ENCODE data around the gene SALL3. TPM values are rescaled to one million over a fixed set of nuclear protein-coding genes. Genes with fewer than 3 reads are reported as not detected.

Gene SALL3
- total and polyA plus RNA-seq, 2 of the 13 experiments (the other 11 are each of a cell fraction or from before 2014, with no cell fraction given): not detected

GRCh38 chr18:78994000-78994399 is 14.4 kb downstream of the SALL3 start (continued):
- TF ChIP-seq IRF9 (CRISPR knock-in tag; IDR thresholded peaks at IDR 0.05; ENCODE audit: borderline replicate concordance): no peak
- TF ChIP-seq ZBTB49 (CRISPR knock-in tag; IDR thresholded peaks at IDR 0.05; ENCODE audit: borderline replicate concordance): no peak
- no peak for TF ChIP-seq ZNF747 (CRISPR knock-in tag; IDR thresholded peaks at IDR 0.05; ENCODE audit: borderline replicate concordance)
- TF ChIP-seq ZNF207 (IDR thresholded peaks at IDR 0.05; ENCODE audit: borderline replicate concordance): no peak
- no peak for TF ChIP-seq IRX3 (CRISPR knock-in tag; IDR thresholded peaks at IDR 0.05; ENCODE audit: borderline replicate concordance, low read depth)
- no peak for TF ChIP-seq ZNF737 (CRISPR knock-in tag; IDR thresholded peaks at IDR 0.05; ENCODE audit: borderline replicate concordance)
- TF ChIP-seq TCF7L2 (IDR thresholded peaks at IDR 0.05; ENCODE audit: low read depth, low read length): no peak
- TF ChIP-seq RCOR2 (CRISPR knock-in tag; IDR thresholded peaks at IDR 0.05): no peak
- TF ChIP-seq ZEB1 (IDR thresholded peaks at IDR 0.05; ENCODE audit: insufficient replicate concordance, low read depth): no peak

- WGBS (ENCODE audit: low lambda C conversion rate): no CpG with 5 or more reads among the region's 38 CpGs
- Histone ChIP-seq H3K36me3 (replicated peaks in 1 of 2; ENCODE audit: control insufficient read depth in 1 of 2, insufficient read depth in 2 of 2, low read length in 2 of 2) (no peaks in the 10 kb centered on the region), H3K79me2 (ENCODE audit: insufficient read depth, low read length) (no peaks in the 10 kb centered on the region), H3K4me2 (ENCODE audit: low read depth, low read length) (no peak overlapping the region), H3K27ac (ENCODE audit: extremely low read length, insufficient read depth, low read length) (no peak overlapping the region), H2AFZ (ENCODE audit: low read length) (no peak overlapping the region), H3K27me3 (ENCODE audit: control insufficient read depth in 1 of 2, insufficient read depth in 2 of 2, low read length in 2 of 2) (peaks cover 0 to 20% of the 10 kb centered on the region in 2 experiments; a peak in 2 of 5 replicates), H3K9me3 (ENCODE audit: low read length) (no peaks in the 10 kb centered on the region), H3K4me1 (ENCODE audit: insufficient read depth, low read length) (no peaks in the 10 kb centered on the region), H3K9ac (ENCODE audit: insufficient read depth, low read depth, low read length) (no peak overlapping the region), H3K4me3 (replicated peaks in 1 of 3; ENCODE audit: insufficient read depth in 1 of 3, low read depth in 2 of 3, low read length in 3 of 3) (no peak overlapping the region), H4K20me1 (ENCODE audit: insufficient read depth, low read length) (no peaks in the 10 kb centered on the region)
- in situ Hi-C loops (cut with HindIII; ENCODE audit: extremely low pct_ligation_motif_present, low pct_unique_long_range_greater_than_20kb) (loop anchor here (25.0 kb wide), 2 partner anchors 332 to 1082 kb away; no protein-coding TSS in a partner anchor), intact Hi-C loops (cut with micrococcal nuclease; ENCODE audit: unreplicated experiment) (no loop called here)
- no peak for FAIRE-seq
- ATAC-seq: no peak
- no TSS peak for BruUV-seq (replicated peaks)
- no peak for DNase-seq (ENCODE audit: low spot score)
- ChIA-PET CTCF (ENCODE audit: low intra/inter-chr PET ratio, low total read pairs) (no interaction called here), POLR2A (no interaction called here)
- no peak for TF ChIP-seq SYNCRIP (IDR thresholded peaks at IDR 0.05; ENCODE audit: insufficient read depth, low read depth, low read length)
- TF ChIP-seq ZNF44 (CRISPR knock-in tag; IDR thresholded peaks at IDR 0.05): no peak
- TF ChIP-seq ZNF749 (CRISPR knock-in tag; IDR thresholded peaks at IDR 0.05; ENCODE audit: borderline replicate concordance): no peak
- no peak for TF ChIP-seq ZNF335 (CRISPR knock-in tag; IDR thresholded peaks at IDR 0.05)
- no peak for TF ChIP-seq CHCHD3 (CRISPR knock-in tag; IDR thresholded peaks at IDR 0.05)
- TF ChIP-seq ZNF790 (CRISPR knock-in tag; IDR thresholded peaks at IDR 0.05; ENCODE audit: borderline replicate concordance): no peak
- no peak for TF ChIP-seq ZNF83 (CRISPR knock-in tag; IDR thresholded peaks at IDR 0.05; ENCODE audit: borderline replicate concordance)
- TF ChIP-seq ELK4 (CRISPR knock-in tag; IDR thresholded peaks at IDR 0.05; ENCODE audit: borderline replicate concordance): no peak
- TF ChIP-seq FOXO4 (CRISPR knock-in tag; conservative IDR thresholded peaks at IDR 0.05): no peak
These were observed 14.9 kb downstream of the SALL3 start for GRCh38 chr18:78994531-78994930.
